Body of pancreas (tissue), 4 donors: ENCODE data around the gene PDCD1LG2.

Source experiments
- CTCF ChIP-seq, 7 experiments: fragments of 450-650 bp in 4 of 7; fragments of 200-600 bp in 3 of 7; sonication (generic) in 3 of 7; IDR thresholded peaks; one replicate each; pipeline ENCODE4 v1.5.1; 2016 to 2019; ENCODE audit warnings: antibody characterized with exemption in 7 of 7
- POLR2A ChIP-seq, 3 donors: fragments of 450-650 bp; IDR thresholded peaks; one replicate each; pipeline ENCODE4 v1.6.1; 2016; ENCODE audit warnings: antibody characterized with exemption in 3 of 3, mild to moderate bottlenecking in 2 of 3

GRCh38 chr9:5609226-5609596, 98.9 kb downstream of the PDCD1LG2 start:
- TF ChIP-seq CTCF (IDR thresholded peaks at IDR 0.05) (no peak), POLR2A (IDR thresholded peaks at IDR 0.05) (no peak)
